ENCODE results near the gene EDNRA. TPM values are rescaled to one million over a fixed set of nuclear protein-coding genes. Genes with fewer than 3 reads are reported as not detected.

EDNRA gene
- total and polyA plus RNA-seq, 4 donors = 3.7 to 99.7 (median 11.1) TPM

- Histone ChIP-seq H3K27ac (ENCODE audit: low read depth in 1 of 2, low read length in 1 of 2) (no peak overlapping the region), H3K9me3 (ENCODE audit: control insufficient read depth in 4 of 4, insufficient read depth in 3 of 4, low read length in 3 of 4) (no peaks in the 10 kb centered on the region), H3K9ac (ENCODE audit: insufficient read depth in 1 of 2, low read length in 2 of 2) (no peak overlapping the region), H3K4me3 (no peak overlapping the region), H3K4me1 (ENCODE audit: control insufficient read depth in 5 of 5, insufficient read depth in 5 of 5, low read length in 5 of 5) (no peaks in the 10 kb centered on the region), H3K36me3 (ENCODE audit: control insufficient read depth in 4 of 4, insufficient read depth in 4 of 4, low read length in 4 of 4) (peaks cover 2 to 26% (median 8%) of the 10 kb centered on the region in 4 donors), H3K27me3 (ENCODE audit: control insufficient read depth in 3 of 3, insufficient read depth in 3 of 3, low read length in 2 of 3) (no peaks in the 10 kb centered on the region)
- WGBS, 2 donors = 92 to 93% methylated on average over 17 of the region's 17 CpGs
- ATAC-seq (ENCODE audit: insufficient read depth, low FRiP score) = no peak
- TF ChIP-seq CTCF (IDR thresholded peaks at IDR 0.05; ENCODE audit: control extremely low read depth, extremely low read depth) = no peak
- DNase-seq = no peak
Observed at GRCh38 chr4:147542229-147542990, 61.5 kb downstream of the EDNRA start.

- 75 to 76% methylated on average over 1 of the region's 1 CpG for WGBS, 2 donors
- no peak overlapping the region for H3K9ac ChIP-seq (ENCODE audit: insufficient read depth in 1 of 2, low read length in 2 of 2)
- H3K27me3 ChIP-seq (ENCODE audit: control insufficient read depth in 3 of 3, insufficient read depth in 3 of 3, low read length in 2 of 3) = no peaks in the 10 kb centered on the region
- TF ChIP-seq CTCF (IDR thresholded peaks at IDR 0.05; ENCODE audit: control extremely low read depth, extremely low read depth) = no peak
- no peaks in the 10 kb centered on the region for H3K4me1 ChIP-seq (ENCODE audit: control insufficient read depth in 5 of 5, insufficient read depth in 5 of 5, low read length in 5 of 5)
- no peak overlapping the region for H3K27ac ChIP-seq (ENCODE audit: low read depth in 1 of 2, low read length in 1 of 2)
- H3K9me3 ChIP-seq (ENCODE audit: control insufficient read depth in 4 of 4, insufficient read depth in 3 of 4, low read length in 3 of 4) = no peaks in the 10 kb centered on the region
- DNase-seq = no peak
- no peak overlapping the region for H3K4me3 ChIP-seq
- no peak for ATAC-seq (ENCODE audit: insufficient read depth, low FRiP score)
- peaks cover 2 to 21% (median 8%) of the 10 kb centered on the region in 4 donors for H3K36me3 ChIP-seq (ENCODE audit: control insufficient read depth in 4 of 4, insufficient read depth in 4 of 4, low read length in 4 of 4)
Observed at GRCh38 chr4:147543034-147543433, 62.1 kb downstream of the EDNRA start.

- no peak for DNase-seq
- ATAC-seq (ENCODE audit: insufficient read depth, low FRiP score) = no peak
- Histone ChIP-seq H3K9me3 (ENCODE audit: control insufficient read depth in 4 of 4, insufficient read depth in 3 of 4, low read length in 3 of 4) (no peaks in the 10 kb centered on the region), H3K27ac (ENCODE audit: low read depth in 1 of 2, low read length in 1 of 2) (no peak overlapping the region), H3K4me1 (ENCODE audit: control insufficient read depth in 5 of 5, insufficient read depth in 5 of 5, low read length in 5 of 5) (no peaks in the 10 kb centered on the region), H3K4me3 (no peak overlapping the region), H3K9ac (ENCODE audit: insufficient read depth in 1 of 2, low read length in 2 of 2) (no peak overlapping the region), H3K36me3 (ENCODE audit: control insufficient read depth in 4 of 4, insufficient read depth in 4 of 4, low read length in 4 of 4) (peaks cover 2 to 11% (median 7%) of the 10 kb centered on the region in 4 donors), H3K27me3 (ENCODE audit: control insufficient read depth in 3 of 3, insufficient read depth in 3 of 3, low read length in 2 of 3) (no peaks in the 10 kb centered on the region)
- no peak for TF ChIP-seq CTCF (IDR thresholded peaks at IDR 0.05; ENCODE audit: control extremely low read depth, extremely low read depth)
- 61 to 64% methylated on average over 2 of the region's 2 CpGs for WGBS, 2 donors
Observed at GRCh38 chr4:147546349-147546748, 65.5 kb downstream of the EDNRA start.

All from lung (tissue), 12 donors.